Right kidney (tissue), 1 donor: ENCODE data around the gene MARVELD1.
A peak's percentile ranks its signal among the peaks of the same experiment; 100 is the strongest.

ENCODE experiments used
- DNase-seq: peaks from one replicate; pipeline ENCODE4 v3.0.0-alpha.2; 2016

MARVELD1 gene

GRCh38 chr10:97718659-97719142, 5.2 kb downstream of the MARVELD1 start:
- peak; percentile 36 for DNase-seq

- DNase-seq, result no peak
These were observed 6.1 kb downstream of the MARVELD1 start for GRCh38 chr10:97719602-97720001.

- no peak for DNase-seq
These were observed 8.6 kb downstream of the MARVELD1 start for GRCh38 chr10:97721871-97722780.

DNA sequence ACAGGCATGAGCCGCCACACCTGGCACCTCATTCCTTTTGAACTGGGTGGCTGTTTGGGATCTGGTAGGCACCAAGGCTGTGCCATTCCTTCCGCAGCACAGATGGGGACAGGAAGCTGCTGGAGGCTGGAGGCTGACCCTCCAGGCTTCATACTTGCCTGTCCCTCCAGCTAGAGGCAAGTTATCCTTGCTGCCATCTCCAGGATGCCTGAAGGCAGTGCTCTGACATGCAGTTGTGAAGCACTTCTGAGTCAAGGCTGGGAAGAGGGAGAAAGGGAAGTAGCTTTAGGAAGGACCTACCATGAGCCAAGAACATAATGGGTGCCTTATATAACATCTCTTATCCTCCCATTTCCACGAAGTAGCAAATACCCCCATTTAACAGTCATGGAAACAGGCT, 9.5 kb downstream of the MARVELD1 start:
- no peak for DNase-seq

DNA sequence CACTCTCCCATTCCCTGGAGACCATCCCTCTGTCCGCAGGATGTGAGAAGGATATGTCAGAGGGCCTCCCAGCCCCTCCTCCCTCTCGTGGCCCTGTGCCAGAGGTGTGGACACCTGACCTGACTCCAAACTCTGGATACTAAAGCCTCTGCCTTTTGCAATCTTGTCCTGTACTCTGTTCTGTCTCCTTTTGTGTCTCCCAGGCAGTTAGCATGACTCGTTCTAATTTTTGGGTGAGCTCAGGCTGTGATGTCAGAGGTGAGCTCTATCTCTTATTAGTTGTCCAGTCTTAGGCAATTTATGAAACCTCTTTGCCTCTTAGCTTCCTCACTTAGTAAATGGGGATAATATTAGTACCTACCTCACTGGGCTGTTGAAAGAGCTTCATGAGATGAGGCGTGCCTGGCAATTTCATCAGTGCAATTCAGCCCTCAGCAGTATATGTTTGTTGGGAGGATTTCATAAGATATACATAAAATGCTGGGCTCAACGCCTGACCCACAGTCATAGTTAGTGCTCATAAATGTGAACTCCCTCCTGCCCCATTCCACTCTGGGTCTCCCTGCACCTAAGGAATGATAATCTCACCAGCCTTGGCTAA, 10.9 kb downstream of the MARVELD1 start:
- DNase-seq, result no peak

- DNase-seq, result no peak
These were observed 13.2 kb downstream of the MARVELD1 start for GRCh38 chr10:97726636-97727178.

DNA sequence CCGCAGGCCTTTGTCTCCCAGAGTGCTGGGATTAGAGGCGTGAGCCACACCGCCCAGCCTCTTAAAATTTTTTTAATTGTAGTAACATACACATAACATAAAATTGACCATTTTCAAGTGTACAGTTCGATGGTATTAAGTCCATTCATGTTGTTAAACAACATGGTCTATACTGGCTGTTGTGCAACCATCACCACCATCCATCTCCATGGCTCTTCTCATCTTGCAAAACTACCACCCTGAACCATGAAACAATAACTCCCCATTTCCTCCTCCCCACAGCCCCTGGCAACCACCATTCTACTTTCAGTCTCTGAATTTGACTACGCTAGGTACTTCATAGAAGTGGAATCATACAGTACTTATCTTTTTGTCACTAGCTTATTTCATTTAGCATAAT, 15.5 kb downstream of the MARVELD1 start:
- DNase-seq, result no peak

DNA sequence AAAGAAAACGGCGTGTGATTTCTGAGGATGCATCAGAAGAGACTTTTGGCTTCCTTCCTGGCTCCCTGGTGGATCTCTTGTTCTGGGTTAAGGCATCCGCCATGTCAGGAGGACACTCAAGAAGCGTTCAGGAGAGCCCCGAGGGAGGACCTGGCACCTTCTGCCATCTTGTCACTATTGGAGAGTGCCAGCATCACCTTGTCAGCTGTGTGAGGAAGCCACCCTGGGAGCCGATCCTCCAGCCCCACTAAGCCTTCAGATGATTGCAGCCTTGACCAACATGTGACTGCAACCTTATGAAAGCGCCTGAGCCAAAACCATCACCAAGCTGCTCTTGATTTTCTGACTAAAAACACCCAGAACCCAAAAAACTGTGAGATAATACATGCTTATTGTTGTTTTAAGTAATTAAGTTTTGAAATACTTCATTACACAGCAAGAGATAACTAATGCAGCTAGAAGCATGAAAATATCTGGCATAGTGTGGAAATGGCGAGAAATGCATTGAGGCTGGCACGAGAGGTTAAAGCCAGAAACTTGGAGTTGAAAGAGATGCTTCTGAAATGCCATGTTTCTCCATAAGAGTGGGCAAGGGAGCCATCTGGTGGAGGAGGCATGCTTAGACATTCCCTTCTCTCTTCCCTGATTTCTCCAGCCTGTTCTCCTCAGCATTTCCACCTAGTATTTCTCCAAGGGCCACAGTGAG, 18.0 kb downstream of the MARVELD1 start:
- DNase-seq, result peak; percentile 34

DNA sequence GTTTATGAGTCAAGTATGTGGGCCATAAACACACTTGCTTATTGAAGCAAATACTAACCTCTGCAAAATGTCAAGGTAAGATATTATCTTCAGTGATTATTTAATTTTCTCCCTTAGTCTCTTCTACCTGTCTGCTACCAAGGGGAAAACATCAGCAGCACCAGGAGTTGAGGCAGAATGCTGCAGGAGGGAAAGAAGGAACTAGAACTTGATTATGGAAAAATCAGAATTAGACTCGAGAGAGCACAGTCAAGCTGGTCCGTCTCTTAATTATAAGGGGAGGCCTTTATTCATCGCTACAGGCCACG, 18.5 kb downstream of the MARVELD1 start:
- no peak for DNase-seq

DNA sequence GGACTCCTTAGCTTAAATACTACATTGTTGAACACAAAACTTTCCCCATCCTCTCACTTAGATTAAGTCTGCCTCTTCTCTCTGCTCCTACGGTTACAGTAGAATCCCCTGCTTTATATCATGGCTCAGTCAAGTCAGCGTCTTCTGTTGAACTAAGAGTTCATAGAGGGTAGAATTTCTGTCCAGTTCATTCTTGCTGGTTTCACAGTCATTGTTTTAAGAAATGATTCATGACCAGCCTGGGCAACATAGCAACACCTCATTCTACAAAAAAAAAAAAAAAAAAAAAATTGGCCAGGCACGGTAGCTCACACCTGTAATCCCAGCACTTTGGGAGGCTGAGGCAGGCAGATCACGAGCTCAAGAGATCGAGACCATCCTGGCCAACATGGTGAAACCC, 19.7 kb downstream of the MARVELD1 start:
- DNase-seq, result no peak

GRCh38 chr10:97734021-97734420, 20.5 kb downstream of the MARVELD1 start:
- DNase-seq, result no peak

- DNase-seq, result no peak
These were observed 22.9 kb downstream of the MARVELD1 start for GRCh38 chr10:97736403-97736901.

DNA sequence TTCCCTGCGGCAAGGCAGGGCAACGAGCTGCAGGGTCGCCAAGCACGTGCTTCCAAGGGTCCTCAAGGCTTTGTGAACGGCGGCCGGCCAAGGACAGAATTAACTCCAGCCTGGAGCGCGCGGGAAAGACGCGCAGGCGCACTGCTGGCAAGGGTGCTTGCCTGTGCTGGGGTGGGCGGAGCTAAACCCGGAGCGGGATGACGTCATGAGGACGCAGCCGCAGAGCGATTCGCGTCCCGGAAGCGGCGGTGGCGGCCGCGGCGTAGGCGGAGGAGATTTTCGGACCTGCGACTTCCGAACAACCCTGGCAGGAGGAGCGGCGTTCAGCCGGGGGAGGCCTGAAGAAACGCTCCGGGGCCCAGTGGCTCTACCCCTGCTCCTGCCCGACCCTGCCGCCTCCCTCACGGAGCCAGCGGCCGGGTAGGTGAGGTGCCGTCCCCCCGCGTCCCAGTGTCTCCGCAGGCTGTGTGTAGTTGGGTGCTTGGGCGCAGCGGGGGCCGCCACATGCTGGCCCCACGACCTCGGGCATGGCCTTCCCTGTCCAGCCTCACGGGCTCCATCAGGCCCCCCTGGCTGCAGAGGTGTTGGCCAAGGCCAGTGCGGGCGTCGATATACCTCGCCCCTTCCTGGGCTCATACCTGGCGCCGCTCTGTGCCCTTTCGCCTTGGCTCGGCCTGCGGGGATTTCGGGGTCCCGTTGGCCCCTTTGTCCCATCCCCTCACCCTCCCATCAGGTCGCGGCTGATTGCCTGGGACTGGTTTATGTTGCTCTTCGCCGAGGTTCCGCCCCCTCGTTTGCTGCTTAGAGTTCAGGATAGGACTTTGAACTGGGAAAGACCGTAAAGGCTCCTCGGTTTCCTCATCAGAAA, 23.6 kb downstream of the MARVELD1 start, which contains the start of gene ZFYVE27:
Gene ZFYVE27, plus strand, starts transcription at position 227 of the 868 bp plus-strand sequence. CDS start 1,350 bp downstream, outside the sequence.
- DNase-seq, result peak; percentile 89

DNA sequence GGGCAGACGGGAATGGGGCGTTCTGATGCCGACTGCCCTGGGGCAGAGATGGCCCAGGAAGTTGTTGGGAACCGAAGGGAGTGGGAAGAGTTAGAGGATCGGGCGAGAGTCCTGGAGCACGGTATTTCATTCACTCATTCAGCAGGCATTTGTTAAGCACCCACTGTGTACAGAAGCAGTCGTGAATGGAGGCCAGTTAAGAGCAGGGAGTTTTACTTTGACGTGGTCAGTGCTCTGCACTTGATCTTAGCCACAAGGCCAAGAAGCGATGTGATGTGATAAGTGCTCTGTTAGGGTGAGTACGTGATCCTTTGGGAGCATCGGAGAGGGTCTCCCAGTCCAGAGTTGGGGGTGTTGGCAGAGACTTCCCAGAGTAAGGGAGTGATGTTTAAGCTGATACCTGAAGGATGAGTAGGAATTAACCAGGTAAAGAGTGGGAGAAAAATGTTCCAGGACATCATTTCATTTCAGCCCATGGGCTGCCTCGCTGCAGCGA, 24.3 kb downstream of the MARVELD1 start:
- no peak for DNase-seq

DNA sequence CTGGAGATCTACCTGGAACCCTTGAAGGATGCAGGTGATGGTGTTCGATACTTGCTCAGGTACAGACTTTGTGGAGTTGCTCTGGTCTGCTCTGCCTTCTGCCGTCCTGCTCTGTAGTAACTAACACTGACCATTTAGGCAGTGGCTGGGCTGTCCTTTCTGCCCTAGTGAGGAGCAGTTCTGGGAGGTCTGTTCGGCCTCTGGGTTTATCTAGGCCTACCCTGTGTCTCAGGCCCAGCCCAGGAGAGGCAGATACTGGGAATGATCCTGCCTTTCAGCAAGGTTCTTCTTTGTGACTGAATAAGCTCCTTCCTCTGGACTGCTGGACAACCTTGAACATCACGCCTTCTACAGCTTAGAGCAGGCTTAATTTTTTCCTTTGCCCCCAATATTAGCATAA, 25.1 kb downstream of the MARVELD1 start:
- no peak for DNase-seq

DNA sequence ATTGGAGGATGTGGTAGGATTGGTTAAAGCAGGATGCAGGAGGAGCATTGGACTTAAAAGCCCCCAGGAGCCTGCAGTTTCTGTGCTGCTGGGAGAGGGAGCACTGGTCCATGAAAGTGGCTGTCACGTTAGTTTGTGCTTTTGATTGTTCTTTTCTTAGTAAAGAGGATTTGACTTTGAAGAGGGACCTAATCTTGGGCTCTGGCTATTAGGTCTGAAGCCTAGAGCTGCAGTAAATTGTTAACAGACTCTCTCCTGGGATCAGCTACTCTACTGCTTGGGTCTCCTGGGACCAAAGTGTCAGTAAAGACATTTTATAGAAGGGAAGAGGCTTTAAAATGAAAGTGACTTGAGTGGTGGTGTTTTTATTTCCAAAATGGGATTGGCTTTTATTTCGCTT, 27.1 kb downstream of the MARVELD1 start:
- DNase-seq, result no peak

DNA sequence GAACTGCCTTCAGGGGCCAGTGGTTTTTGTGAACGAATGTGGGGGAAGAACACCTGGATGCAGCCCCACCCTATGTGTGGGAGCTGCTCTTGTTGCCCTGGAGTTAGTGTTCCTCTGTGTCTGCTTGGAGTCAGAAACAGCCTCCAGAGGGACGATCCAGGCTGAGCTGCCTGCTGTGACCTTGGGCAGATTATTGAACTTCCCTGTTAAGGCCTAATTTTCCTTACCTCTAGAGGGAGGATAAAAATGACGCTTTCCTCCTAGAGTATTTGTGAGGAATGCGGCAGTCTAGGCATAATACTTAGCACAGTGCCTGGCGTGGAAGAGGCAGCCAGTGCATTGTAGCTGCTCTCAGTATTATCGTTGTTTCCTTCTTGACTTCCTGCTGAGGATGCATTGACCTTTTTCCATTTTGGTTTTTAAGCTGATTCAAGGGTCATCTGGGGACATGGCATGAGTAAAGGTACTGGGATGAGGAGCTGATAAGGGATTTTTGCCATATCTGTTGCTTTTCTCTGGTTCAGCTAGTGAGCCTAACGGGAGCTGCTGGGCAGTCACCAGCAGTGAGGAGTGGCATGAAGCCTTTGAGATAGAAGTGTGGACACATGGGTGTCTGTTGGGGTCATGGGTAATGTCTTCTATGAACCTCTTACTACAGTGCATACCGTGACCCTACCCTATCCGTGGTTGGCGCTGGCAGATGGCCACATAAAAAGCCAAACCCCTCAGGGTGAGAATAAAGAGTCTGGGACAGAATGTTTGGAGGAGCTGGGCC, 29.8 kb downstream of the MARVELD1 start:
- no peak for DNase-seq

DNA sequence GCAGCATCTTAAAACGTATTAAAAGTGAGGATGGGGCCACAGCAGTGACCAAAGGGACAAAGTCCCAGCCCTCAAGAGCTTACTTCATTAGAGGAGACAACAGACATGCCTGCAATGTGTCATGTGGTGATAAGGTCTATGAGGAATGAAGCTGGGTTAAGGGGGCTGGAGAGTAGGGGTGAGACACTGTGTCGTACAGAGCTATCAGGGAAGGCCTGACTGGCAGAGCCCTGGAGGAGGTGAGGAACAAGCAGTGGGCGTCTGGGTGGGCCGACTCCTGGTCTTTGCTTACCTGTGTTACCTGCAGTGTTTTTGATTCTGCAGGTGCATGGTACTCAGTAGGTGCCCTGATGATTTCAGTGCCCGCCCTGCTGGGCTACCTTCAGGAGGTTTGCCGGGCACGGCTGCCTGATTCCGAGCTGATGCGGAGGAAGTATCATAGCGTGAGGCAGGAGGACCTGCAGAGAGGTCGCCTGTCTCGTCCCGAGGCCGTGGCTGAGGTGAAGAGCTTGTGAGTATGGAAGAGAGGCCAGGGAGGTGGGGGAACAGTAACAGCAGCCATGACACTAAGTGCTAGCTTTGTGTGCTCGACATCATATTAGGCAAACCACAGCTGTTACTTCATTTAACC, 31.0 kb downstream of the MARVELD1 start:
- no peak for DNase-seq

- DNase-seq, result no peak
These were observed 34.0 kb downstream of the MARVELD1 start for GRCh38 chr10:97747573-97747972.

- DNase-seq, result no peak
These were observed 34.6 kb downstream of the MARVELD1 start for GRCh38 chr10:97748116-97748515.
